Stimulated activated CD4-positive, alpha-beta T cell treated with anti-CD3 and anti-CD28 coated beads, Interleukin-2, amount 100 ng/mL, for 4 hours (primary cell): ENCODE results near the gene PPARA.

ENCODE experiments used
- DNase-seq: peaks from one replicate; pipeline ENCODE4 v3.0.0-alpha.2; 2020; ENCODE audit warnings: low read depth

Gene PPARA

DNA sequence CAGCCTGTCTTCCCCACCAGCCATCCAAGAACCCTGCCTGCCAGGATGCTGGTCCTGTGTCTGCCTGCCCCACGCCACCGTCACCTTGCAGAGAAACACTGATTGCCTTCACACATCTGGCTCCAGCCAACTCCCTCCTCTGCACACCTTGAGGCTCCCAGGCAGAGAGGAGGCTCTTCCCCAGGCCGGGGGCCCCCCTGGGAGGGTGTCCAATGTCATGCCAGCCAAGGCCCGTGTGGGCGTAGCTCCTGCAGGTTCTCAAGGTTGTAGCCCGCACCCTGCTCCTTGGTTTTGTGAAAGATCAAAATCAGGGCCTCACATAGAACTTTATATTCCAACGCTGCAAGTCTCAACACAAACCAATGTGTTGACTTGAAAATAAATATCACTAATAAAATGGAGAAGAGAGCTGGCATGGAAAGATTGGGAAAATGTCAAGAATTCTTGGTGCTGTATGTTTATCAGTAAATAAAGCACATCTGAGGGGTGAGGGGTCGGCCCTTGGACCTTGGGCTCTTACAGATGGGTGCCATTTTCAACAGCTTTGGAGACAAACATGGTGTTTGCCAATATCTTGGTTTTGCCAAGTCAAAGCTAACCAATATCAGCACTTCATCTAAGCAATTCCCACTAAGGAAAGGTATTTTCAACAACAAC lies 6.7 kb upstream of the PPARA start:
- DNase-seq = no peak

- DNase-seq = no peak
Measured at GRCh38 chr22:46145361-46145851, 4.9 kb upstream of the PPARA start.

DNA sequence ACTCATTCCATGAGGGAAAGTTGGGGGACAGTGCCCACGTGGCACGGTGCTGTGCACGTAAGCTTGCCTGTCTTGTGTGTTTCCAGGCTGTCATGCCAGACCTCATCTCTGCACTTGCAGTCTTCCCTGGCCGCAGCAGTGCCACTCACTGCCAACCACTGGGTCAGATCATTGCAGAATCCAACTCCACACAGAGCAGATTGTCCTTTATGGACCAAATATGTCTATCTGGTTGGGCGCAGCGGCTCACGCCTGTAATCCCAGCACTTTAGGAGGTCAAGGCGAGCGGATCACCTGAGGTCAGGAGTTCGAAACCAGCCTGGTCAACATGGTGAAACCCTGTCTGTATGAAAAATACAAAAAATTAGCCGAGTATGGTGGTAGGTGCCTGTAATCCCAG lies 4.4 kb upstream of the PPARA start:
- DNase-seq = no peak

DNA sequence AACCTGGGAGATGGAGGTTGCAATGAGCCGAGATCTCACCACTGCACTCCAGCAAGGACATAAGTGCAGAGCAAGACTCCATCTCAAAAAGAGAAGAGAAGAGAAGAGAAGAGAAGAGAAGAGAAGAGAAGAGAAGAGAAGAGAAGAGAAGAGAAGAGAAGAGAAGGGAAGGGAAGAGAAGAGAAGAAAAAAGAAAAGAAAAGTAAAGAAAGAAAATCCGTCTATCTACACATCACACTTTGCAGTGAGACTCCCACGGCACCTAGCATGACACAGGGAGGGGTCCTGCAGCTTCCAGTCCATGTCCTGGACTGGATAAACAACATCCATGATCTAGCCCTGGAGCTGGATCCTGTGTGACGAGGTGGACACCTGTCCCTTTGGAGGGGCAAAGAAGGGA lies 4.0 kb upstream of the PPARA start:
- no peak for DNase-seq

DNA sequence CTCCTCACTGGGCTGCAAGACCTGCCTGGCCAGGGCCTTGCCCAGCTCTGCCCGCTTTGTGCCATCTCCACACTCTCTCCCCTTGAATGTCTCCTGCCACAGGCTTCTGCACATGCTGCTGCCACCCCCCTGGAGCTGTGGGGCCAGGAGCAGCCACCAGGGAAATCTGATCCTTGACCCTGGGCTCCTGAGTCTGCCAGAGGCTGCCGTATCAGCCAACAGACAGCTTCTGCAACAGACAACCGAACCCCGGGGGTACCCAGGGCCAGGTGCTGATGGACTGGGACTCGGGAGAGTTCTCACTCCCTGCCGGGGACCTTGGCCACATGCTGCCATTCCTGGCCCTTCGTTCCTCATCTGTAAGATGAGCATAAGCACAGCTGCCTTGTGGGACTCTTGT lies 3.3 kb upstream of the PPARA start:
- DNase-seq = no peak

DNA sequence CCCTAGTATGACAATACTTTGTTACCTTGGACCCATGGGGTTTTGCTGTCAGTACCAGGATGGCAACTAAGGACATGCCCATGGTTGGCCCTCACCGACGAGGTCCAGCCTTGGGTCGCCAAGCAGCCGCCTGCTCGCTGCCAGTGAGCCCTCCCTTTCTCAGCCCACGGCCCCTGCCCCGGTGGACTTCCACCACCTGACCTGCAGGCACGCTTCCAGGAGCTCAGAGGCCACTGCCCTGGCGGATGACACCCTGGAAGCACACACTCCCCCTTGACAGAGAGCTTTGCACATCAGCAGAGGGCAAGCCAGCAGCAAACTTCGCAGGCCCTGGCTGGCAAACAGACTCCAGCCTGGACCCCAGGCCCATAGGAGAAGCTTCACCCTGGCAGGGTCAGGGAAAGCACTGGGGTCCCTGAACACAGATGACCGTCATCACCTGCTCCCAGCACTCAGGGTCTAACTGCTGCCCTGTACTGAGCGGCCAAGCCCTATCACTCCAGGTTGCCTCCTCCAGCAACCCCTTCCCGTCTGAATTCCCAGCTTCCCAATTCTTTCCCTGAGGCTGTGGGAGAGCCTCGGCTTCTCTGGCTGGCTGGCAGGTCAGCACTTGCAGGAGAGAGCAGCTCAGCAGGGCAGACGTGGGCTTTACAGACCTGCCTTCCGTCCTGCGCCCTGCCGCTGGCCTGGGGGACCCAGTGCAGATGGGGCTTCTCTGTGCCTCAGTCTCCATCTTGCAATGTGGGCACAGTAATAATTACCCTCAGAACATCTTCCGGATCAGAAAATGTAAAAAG lies 2.7 kb upstream of the PPARA start:
- DNase-seq = no peak

- no peak for DNase-seq
Measured at GRCh38 chr22:46148336-46148735, 2.0 kb upstream of the PPARA start.

- DNase-seq = peak; percentile 15
Measured at GRCh38 chr22:46148816-46149511, 1.4 kb upstream of the PPARA start.

- no peak for DNase-seq
Measured at GRCh38 chr22:46149512-46150033, 753 bp upstream of the PPARA start.

GRCh38 chr22:46150655-46151477 lies 540 bp downstream of the PPARA start:
- peak; percentile 24 for DNase-seq

GRCh38 chr22:46153930-46154329 lies 3.6 kb downstream of the PPARA start:
- DNase-seq = no peak

DNA sequence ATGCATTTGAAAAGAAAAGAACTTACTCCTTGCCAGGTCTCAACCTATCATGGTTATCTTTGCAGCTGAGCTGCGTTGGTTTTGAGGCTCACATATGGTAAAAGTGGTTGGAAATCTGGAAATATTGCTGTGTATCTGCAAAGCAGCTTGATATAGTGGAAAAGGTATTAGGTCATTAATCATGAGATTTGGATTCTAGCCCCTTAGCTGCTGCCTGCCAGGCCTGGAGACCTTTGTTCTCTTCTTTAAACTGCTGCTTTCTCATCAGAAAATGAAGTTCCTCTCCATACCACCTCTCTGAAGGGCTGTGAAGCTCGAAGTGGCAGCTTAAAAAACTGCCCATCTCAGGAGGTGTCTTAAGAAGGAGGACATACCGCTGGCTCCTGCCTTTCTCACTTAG lies 5.7 kb downstream of the PPARA start:
- DNase-seq = no peak

DNA sequence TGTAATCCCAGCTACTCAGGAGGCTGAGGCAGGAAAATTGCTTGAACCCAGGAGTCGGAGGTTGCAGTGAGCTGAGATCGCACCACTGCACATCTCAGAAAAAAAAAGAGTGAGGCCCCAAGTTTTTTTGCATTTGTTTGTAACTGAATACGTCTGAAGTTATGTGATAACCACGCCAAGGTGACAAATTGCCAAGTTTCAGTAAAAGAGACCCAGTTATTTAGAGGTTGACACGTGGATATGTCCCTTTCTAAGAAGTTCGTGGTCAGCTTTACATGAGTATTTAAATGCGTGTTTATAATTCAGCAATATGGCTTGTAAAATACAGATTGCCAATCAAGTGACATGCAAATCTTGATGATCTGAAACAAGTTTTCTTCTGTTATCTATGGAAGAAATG lies 8.0 kb downstream of the PPARA start:
- no peak for DNase-seq

- no peak for DNase-seq
Measured at GRCh38 chr22:46159212-46159611, 8.9 kb downstream of the PPARA start.

DNA sequence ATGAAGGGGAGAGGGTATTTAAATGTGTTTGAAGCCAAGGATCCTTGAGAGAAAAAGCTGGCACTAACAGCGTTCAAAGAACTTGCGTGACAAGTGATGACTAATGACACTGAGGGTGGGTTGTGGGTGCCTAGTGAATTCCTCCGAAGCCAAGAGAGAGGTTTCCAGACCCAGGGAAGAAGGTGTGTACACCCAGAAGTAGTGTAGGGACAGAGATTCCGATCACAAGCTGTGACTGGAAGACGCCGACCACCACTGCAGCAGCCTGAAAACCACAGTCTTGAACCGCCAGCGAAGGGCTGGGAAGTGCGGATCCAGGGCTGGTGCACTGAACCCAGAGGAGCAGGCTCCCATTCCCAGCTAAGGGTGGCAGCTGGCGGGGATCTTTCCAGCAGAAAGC lies 9.5 kb downstream of the PPARA start:
- DNase-seq = no peak

DNA sequence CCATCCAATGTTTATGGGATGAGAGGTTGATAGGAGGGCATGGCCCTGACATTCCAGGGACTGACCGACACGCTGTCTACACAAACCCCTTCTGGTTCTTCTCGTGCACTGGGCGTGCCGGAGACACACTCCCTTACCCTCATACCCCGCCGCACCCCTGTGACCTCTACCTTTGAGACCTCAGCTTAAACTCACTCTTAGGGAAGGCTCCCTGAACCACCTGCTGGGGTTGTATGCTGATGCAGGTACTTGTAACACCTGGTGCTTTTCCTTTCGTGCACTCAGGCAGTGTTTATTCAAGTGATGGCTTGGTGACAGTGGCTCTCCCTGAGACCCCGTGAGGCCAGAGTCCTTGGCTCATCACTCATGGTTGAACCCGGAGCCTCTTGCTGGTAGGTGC lies 12.0 kb downstream of the PPARA start:
- no peak for DNase-seq

DNA sequence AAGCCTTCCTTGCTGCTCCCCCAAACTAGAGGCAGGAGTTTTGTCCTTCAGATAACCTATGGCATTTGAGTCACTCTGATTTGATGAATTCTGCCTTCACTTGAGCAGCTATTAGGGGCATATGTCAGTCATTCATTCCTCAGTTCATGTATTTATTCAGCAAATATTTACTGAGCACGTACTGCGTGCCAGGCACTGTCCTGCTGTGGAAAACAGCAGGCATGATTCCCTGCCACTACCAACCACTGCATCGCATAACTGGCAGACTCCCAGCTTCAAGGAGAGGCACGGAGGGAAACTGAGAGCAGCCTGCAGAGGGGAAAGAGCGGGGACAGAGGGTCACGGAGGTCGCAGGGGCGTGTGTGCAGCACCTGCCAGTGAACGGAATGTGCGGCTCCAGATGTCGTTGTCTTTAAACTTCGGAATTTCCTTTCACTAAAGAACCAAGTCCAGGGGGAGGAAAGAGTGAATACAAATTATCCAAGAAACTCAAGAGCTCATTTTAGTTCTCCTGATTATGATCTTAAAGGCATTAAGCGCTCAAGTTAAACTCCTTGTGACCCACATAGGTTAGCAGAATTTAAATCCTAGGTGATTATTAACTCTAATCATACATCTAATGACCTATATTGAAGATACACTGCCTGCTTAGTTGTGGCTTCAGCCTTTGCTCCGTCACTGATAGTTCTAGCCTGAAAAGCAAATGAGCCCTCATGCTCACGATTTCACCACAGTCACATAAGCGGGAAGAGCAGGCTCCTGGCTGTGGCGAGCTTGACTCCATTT lies 12.6 kb downstream of the PPARA start:
- DNase-seq = no peak

- no peak for DNase-seq
Measured at GRCh38 chr22:46163557-46163888, 13.2 kb downstream of the PPARA start.

DNA sequence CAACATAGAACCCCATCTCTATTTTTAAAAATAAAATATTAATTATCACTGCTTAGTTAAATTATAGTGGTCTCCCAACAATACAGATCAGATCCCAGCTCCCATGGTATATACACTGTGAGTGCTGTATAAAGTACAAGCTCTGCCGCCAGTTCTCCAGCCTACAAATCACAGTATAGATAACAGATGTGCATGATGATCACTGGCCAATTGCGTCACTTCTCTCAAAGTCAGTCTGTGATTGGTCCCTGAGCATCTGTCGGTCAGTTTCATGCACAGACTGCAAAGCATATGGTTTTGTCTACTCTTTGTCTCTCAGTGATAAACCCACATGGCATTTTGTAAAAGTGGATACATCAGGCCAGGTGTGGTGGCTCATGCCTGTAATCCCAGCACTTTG lies 15.7 kb downstream of the PPARA start:
- no peak for DNase-seq

DNA sequence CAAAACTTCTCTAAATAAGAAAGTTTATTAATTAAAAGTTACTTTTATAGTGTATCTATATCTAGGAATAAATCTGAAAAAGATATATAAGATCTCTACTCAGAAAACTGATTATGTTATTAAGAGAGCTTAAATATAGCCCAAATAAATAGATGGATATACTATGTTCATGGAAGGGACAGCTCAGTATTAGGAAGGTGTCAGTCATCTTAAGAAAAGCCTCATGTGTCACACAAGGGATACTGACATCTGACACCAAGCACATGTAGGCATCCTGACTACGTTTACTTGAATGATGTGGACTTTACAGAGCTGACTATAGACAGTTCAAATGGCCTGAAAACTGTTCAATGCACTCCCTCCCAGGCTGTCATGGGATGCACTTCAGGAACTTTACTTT lies 19.3 kb downstream of the PPARA start:
- DNase-seq = no peak

DNA sequence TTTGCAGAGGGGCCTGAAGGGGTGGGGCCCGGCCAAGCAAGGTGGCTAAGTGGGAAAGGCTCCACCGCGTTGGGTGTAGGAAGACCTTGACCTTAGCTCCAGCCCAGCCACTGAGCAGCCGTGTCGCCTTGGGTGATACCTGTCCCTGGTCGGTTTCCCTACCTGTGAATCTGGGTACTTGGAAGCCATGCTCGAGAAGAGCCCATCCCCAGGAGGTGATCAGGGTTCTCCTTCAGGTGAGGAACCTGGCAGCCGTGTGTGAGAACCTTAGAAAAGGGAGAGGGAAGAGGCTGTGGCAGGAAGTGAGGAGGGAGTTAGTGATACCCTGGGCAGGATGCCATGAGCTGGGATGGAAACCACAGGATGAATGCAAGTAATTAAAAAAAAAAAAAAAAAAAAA lies 21.6 kb downstream of the PPARA start:
- DNase-seq = no peak
